GM12865 (cell line): ENCODE measurements around the gene SCIMP.

Experiments
- DNase-seq: peaks from one replicate; pipeline ENCODE4 v3.0.0; 2010; ENCODE audit warnings: low read depth
- H3K4me3 ChIP-seq: 2 replicates; pipeline ENCODE4 v1.5.1; 2011; ENCODE audit warnings: mild to moderate bottlenecking, low read depth, low read length, control low read depth
- TF ChIP-seq, protein P1 (sequence below): IDR thresholded peaks from 2 replicates; pipeline ENCODE4 v1.5.1; 2011; ENCODE audit warnings: low read length, control low read depth, low read depth, inconsistent platforms; ENCODE audit not compliant: insufficient read depth; ENCODE audit errors: missing control alignments

The SCIMP gene

DNA sequence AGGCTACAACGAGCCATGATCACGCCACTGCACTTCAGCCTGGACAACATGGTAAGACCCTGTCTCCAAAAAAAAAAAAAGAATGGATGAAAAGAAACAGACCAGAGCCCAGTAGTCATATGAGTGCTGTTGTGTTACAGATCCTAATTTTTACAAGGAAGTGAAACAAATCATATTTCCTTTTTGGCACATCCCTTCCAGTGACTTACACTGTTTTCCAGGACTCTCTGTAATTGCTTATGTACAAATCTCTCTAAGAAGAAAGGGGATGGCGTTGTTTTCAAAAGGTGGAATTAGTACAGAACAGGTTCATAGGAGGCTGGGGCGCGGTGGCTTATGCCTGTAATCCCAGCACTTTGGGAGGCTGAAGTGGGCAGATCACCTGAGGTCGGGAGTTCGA lies 23.2 kb downstream of the SCIMP start:
- TF ChIP-seq, protein P1, sequence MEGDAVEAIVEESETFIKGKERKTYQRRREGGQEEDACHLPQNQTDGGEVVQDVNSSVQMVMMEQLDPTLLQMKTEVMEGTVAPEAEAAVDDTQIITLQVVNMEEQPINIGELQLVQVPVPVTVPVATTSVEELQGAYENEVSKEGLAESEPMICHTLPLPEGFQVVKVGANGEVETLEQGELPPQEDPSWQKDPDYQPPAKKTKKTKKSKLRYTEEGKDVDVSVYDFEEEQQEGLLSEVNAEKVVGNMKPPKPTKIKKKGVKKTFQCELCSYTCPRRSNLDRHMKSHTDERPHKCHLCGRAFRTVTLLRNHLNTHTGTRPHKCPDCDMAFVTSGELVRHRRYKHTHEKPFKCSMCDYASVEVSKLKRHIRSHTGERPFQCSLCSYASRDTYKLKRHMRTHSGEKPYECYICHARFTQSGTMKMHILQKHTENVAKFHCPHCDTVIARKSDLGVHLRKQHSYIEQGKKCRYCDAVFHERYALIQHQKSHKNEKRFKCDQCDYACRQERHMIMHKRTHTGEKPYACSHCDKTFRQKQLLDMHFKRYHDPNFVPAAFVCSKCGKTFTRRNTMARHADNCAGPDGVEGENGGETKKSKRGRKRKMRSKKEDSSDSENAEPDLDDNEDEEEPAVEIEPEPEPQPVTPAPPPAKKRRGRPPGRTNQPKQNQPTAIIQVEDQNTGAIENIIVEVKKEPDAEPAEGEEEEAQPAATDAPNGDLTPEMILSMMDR = no peak
- H3K4me3 ChIP-seq = no peak overlapping the region

DNA sequence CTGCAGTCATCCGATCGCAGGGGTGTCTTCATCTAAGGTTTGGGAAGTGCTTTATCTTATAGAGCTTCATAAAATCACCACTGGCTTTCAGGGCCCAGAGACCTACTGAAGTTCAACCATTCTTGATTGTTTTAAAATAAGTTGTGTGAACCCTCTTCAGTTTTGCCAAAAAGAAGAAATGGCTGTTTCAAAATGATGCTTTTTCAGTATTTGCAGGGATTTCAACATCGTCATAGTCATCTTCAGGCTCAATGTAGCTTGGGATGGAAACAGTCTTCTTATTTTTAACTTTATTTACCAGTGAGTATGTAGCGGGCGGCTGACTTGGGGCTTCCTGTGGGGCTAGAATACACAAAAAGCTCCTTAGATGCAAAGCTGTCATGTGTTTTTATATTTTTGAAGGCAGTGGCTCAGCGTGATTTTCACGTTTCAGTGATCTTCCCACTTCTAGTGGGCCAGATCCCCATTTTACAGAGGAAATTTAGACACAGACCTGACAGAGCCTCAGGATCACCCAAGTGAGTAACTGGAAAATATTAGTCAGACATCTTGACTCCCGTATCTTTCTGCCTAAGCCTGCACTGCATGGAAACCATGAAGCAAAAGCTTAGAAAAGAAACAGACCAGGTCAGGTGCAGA lies 23.9 kb downstream of the SCIMP start:
- TF ChIP-seq, protein P1 = no peak
- H3K4me3 ChIP-seq = no peak overlapping the region

More for the DNA sequence above, 23.2 kb downstream of the SCIMP start:
- no peak for DNase-seq

DNA sequence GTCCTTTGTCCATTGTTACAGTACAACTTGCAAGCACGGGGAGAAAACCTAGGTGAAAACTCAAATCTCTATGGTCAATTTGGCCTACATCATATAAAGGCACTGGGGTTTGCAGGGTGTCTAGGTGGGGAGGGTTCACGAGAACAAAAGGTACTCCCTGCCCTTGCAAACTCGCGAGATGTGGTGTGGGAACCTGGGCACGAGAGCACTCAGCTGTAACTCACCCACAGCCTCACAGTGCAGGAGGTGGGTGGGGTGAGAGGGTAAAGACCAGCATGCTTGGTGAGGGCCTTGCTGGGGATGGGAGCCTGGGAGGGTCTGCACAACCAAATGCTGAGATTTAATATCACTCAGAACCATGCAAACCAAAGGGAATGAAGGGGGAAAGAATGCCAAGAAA lies 24.6 kb downstream of the SCIMP start:
- no peak overlapping the region for H3K4me3 ChIP-seq
- TF ChIP-seq, protein P1 = no peak
- DNase-seq = peak; percentile 48

More for the DNA sequence above, 23.9 kb downstream of the SCIMP start:
- peak; percentile 59 for DNase-seq

DNA sequence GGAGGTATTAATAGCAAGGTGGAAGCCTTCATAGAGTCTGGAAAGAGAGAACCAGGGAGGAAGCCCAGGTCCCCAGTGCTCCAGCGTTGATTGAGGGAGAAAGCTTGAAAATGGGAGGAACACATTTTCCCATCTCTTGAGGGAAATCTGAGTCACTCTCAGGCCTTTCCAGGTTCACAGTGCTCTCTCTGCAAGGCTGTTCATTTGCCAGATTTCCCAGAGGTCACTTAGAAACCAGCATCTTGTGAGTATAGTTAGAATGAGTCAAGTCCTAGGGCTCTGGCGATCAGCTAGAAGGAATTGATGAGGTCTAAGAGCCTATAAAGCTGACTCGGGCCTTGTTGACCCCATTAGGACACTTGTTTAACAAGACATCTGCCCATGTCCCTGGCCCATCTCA lies 25.3 kb downstream of the SCIMP start:
- H3K4me3 ChIP-seq = no peak overlapping the region
- TF ChIP-seq, protein P1 = no peak
- DNase-seq = no peak

DNA sequence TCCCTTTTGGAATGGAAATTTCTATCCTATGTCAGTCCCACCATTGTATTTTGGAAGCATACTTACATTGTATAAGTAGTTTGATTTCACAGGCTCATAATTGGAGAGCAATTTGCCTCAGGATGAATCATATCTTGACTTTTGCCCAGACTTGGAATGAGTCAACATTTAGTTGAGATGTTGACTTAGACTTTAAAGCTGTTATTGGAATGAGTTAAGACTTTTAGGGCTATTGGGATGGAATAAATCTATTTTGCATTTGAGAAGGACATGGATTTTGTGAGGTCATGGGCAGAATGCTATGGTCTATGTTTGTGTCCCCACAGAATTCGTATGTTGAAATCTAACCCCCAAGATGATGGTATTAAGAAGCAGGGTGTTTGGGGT lies 30.8 kb downstream of the SCIMP start:
- DNase-seq = no peak
- TF ChIP-seq, protein P1 = no peak
- H3K4me3 ChIP-seq = no peak overlapping the region

DNA sequence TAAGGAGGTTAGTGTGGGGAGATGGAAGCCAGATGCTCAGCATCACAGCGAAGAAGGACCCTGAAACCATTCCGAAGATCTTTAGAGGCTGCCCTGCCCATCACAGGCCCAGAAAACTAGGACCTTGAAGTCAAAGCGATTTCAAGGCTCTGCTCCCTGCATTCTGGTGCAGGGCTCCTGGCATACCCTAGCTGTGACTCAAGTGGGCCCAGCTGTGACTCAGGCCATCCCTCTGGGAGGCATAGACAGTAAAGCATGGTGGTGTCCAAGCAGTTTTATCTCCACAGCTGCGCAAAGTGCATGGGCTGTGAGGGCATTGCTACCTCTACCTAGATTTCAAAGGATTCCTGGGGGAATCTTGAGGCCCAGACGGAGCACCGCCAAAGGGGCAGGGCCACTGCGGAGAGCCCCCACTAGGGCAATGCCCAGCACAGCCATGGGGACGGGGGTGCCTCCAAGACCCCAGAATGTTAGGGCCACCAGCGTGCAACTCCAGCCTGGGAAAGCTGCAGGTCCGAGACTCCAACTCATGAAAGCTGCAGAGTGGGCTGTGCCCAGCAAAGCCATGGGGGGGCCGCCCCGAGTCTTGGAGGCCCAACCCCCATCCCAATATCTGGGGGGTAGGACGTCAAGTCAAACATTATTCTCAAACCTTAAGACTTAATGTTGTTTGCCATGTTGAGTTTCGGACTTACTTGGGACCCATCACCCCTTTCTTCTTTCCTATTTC lies 31.3 kb downstream of the SCIMP start:
- TF ChIP-seq, protein P1 = no peak
- H3K4me3 ChIP-seq = no peak overlapping the region
- no peak for DNase-seq

DNA sequence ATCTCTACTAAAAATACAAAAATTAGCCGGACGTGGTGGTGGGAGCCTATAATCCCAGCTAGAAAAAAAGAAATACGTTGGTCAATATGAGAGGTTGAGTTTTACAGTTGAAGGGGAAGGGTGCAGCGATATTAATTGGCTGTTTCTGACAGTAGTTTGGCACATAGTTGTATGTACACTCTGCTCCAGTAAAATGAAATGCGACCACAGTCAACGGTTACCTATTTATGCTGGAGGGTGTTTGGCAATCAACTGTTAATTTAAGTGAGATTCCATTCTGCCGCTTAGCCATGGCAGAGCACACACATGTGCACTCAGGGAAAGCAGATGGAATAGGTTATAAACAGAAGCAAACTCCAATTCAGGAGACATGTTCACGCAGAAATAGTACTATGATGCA lies 33.6 kb downstream of the SCIMP start:
- no peak for DNase-seq
- TF ChIP-seq, protein P1 = no peak
- no peak overlapping the region for H3K4me3 ChIP-seq
